Midbrain (tissue), 1 donor: ENCODE results near the gene MAGEB5.
"Not testable (repeated sequence)": the region's sequence is repeated elsewhere in the genome, so short reads cannot be mapped to it uniquely, and the experiment has no call there.

Experiments used
- DNase-seq: peaks from one replicate; lab custom pipeline; 2025; lab: John Stamatoyannopoulos, UW

Gene MAGEB5

GRCh38 chrX:26215869-26216268 is at the start of gene MAGEB5:
TSS of gene MAGEB5 (plus strand) at chrX:26216169. CDS start at chrX:26217302, 1,133 bp downstream.
- DNase-seq = no peak

GRCh38 chrX:26192204-26192603 is 23.8 kb upstream of the MAGEB5 start, which contains the start of gene MAGEB6:
TSS of gene MAGEB6 (plus strand) at chrX:26192440. CDS start at chrX:26193847, 1,407 bp downstream.
- no peak for DNase-seq

- DNase-seq = no peak
Measured at GRCh38 chrX:26203561-26203960, 12.4 kb upstream of the MAGEB5 start.

GRCh38 chrX:26204717-26205116 is 11.3 kb upstream of the MAGEB5 start:
- DNase-seq = not testable (repeated sequence)

GRCh38 chrX:26208012-26208411 is 8.0 kb upstream of the MAGEB5 start:
- no peak for DNase-seq

- DNase-seq = no peak
Measured at GRCh38 chrX:26219351-26219750, 3.4 kb downstream of the MAGEB5 start.

- no peak for DNase-seq
Measured at GRCh38 chrX:26234177-26234576, 18.2 kb downstream of the MAGEB5 start.

- no peak for DNase-seq
Measured at GRCh38 chrX:26253526-26253925, 37.6 kb downstream of the MAGEB5 start.

- DNase-seq = no peak
Measured at GRCh38 chrX:26254436-26254835, 38.5 kb downstream of the MAGEB5 start.

GRCh38 chrX:26262121-26262523 is 46.2 kb downstream of the MAGEB5 start:
- DNase-seq = no peak
